Right lobe of liver (tissue), 4 donors: ENCODE measurements around the gene DNASE1L2.

Experiments used
- POLR2A ChIP-seq: fragments of 450-650 bp; IDR thresholded peaks from one replicate; pipeline ENCODE4 v1.6.1; 2017; ENCODE audit warnings: antibody characterized with exemption, mild to moderate bottlenecking
- TF ChIP-seq, protein P1 (sequence below), 4 donors: fragments of 200-600 bp in 3 of 4; fragments of 450-650 bp in 1 of 4; IDR thresholded peaks; one replicate each; pipeline versions ENCODE4 v1.5.1 to v1.8.0; 2016 to 2022; ENCODE audit warnings: antibody characterized with exemption in 4 of 4, mild to moderate bottlenecking in 2 of 4
- donor health status: DM: no; HTN: no; CAD: no.
- donor health status: DM: no; HTN: no; CAD: no.
- donor health status: DM: no; HTN: yes; CAD: no.

DNA sequence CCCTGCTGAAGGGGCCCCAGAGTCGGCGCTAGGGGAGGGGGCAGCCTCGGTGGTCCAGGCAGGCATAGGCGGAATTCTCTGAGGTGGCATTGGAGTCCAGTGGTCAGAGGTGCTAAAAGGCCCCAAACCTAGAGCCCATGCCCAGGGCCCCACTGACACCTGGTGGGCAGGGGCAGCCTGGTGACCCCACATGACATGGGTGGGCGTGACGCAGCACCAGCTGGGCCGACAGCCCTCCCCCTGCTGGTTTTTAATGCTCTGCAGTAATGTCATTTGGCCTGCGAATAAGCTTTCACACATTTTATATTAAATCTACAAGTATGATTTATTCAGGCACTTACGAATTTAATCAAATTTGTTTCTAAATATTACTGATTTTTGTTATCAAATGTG is 33.8 kb downstream of the DNASE1L2 start:
- TF ChIP-seq, protein P1, sequence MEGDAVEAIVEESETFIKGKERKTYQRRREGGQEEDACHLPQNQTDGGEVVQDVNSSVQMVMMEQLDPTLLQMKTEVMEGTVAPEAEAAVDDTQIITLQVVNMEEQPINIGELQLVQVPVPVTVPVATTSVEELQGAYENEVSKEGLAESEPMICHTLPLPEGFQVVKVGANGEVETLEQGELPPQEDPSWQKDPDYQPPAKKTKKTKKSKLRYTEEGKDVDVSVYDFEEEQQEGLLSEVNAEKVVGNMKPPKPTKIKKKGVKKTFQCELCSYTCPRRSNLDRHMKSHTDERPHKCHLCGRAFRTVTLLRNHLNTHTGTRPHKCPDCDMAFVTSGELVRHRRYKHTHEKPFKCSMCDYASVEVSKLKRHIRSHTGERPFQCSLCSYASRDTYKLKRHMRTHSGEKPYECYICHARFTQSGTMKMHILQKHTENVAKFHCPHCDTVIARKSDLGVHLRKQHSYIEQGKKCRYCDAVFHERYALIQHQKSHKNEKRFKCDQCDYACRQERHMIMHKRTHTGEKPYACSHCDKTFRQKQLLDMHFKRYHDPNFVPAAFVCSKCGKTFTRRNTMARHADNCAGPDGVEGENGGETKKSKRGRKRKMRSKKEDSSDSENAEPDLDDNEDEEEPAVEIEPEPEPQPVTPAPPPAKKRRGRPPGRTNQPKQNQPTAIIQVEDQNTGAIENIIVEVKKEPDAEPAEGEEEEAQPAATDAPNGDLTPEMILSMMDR (IDR thresholded peaks at IDR 0.05), result no peak
- TF ChIP-seq POLR2A, result no peak
